HEK293T (cell line): Measurements from ENCODE around the gene NEU1.
"Not testable (repeated sequence)": the region's sequence is repeated elsewhere in the genome, so short reads cannot be mapped to it uniquely, and the experiment has no call there.

Experiments
- CTCF ChIA-PET: fragments of 350-600 bp; formaldehyde crosslinking; extraction: SDS; loops from one replicate; lab custom pipeline; 2021; ENCODE audit warnings: antibody characterized with exemption, inconsistent platforms; lab: Yijun Ruan, JAX
- POLR2A ChIA-PET: fragments of 350-600 bp; formaldehyde crosslinking; extraction: SDS; loops from one replicate; lab custom pipeline; 2020; ENCODE audit warnings: antibody characterized with exemption, inconsistent platforms; lab: Yijun Ruan, JAX
- DNase-seq: peaks from one replicate; pipeline ENCODE4 v3.0.0; 2012; ENCODE audit warnings: mixed read lengths; ENCODE audit errors: extremely low spot score
- ARNT ChIP-seq: fragments of 450-650 bp; IDR thresholded peaks from 2 replicates; pipeline ENCODE4 v1.6.1; 2017; ENCODE audit warnings: mild to moderate bottlenecking
- BHLHE40 ChIP-seq: fragments of 450-650 bp; IDR thresholded peaks from 2 replicates; pipeline ENCODE4 v1.6.1; 2016; ENCODE audit warnings: mild to moderate bottlenecking, moderate library complexity, borderline replicate concordance
- CTBP1 ChIP-seq: fragments of 450-650 bp; IDR thresholded peaks from 2 replicates; pipeline ENCODE4 v1.6.1; 2016; ENCODE audit warnings: borderline replicate concordance
- ELF4 ChIP-seq: fragments of 450-650 bp; IDR thresholded peaks from 2 replicates; pipeline ENCODE4 v1.6.1; 2017; ENCODE audit warnings: antibody characterized with exemption
- FOXA1 ChIP-seq: fragments of 450-650 bp; IDR thresholded peaks from 2 replicates; pipeline ENCODE4 v1.6.1; 2016; ENCODE audit warnings: mild to moderate bottlenecking
- FOXK2 ChIP-seq: fragments of 450-650 bp; IDR thresholded peaks from 2 replicates; pipeline ENCODE4 v1.6.1; 2016; ENCODE audit warnings: mild to moderate bottlenecking
- FOXM1 ChIP-seq: fragments of 450-650 bp; IDR thresholded peaks from 2 replicates; pipeline ENCODE4 v1.6.1; 2017; ENCODE audit warnings: mild to moderate bottlenecking, borderline replicate concordance
- HDGF ChIP-seq: fragments of 450-650 bp; IDR thresholded peaks from 2 replicates; pipeline ENCODE4 v1.6.1; 2017; ENCODE audit warnings: antibody characterized with exemption, borderline replicate concordance
- L3MBTL2 ChIP-seq: fragments of 450-650 bp; conservative IDR thresholded peaks from 2 replicates; pipeline ENCODE4 v1.6.1; 2016; ENCODE audit warnings: mild to moderate bottlenecking
- LEF1 ChIP-seq: fragments of 450-650 bp; IDR thresholded peaks from 2 replicates; pipeline ENCODE4 v1.6.1; 2017; ENCODE audit warnings: mild to moderate bottlenecking, borderline replicate concordance
- NFRKB ChIP-seq: fragments of 450-650 bp; IDR thresholded peaks from 2 replicates; pipeline ENCODE4 v1.6.1; 2016; ENCODE audit warnings: mild to moderate bottlenecking, moderate library complexity
- PKNOX1 ChIP-seq: fragments of 450-650 bp; IDR thresholded peaks from 2 replicates; pipeline ENCODE4 v1.6.1; 2016
- SP1 ChIP-seq: fragments of 450-650 bp; IDR thresholded peaks from 2 replicates; pipeline ENCODE4 v1.6.1; 2017
- SUZ12 ChIP-seq: fragments of 450-650 bp; IDR thresholded peaks from 2 replicates; pipeline ENCODE4 v1.6.1; 2016; ENCODE audit warnings: mild to moderate bottlenecking
- TARDBP ChIP-seq: fragments of 450-650 bp; IDR thresholded peaks from 2 replicates; pipeline ENCODE4 v1.6.1; 2016
- ZNF384 ChIP-seq: fragments of 450-650 bp; IDR thresholded peaks from 2 replicates; pipeline ENCODE4 v1.6.1; 2016

The NEU1 gene

GRCh38 chr6:31871046-31871659 is 8.5 kb upstream of the NEU1 start:
- CTCF ChIA-PET: no interaction called here
- TF ChIP-seq FOXM1 (no peak), SUZ12 (no peak), BHLHE40 (no peak)
- DNase-seq: no peak
- POLR2A ChIA-PET: interaction anchor here (1.5 kb wide), 1 partner anchor 43 kb away, joined by 4 read pairs; the partner anchor contains the start of gene HSPA1B

- ChIA-PET CTCF (no interaction called here), POLR2A (no interaction called here)
- no peak for TF ChIP-seq BHLHE40
- no peak for DNase-seq
Measured at GRCh38 chr6:31870385-31870921, 7.8 kb upstream of the NEU1 start.

- TF ChIP-seq HDGF (no peak), ARNT (no peak), PKNOX1 (no peak), CTBP1 (no peak), BHLHE40 (no peak), FOXK2 (no peak), L3MBTL2 (no peak), SP1 (no peak), SUZ12 (no peak), FOXA1 (no peak), ZNF384 (no peak), TARDBP (no peak), ELF4 (no peak), LEF1 (no peak), FOXM1 (no peak), NFRKB (no peak)
- ChIA-PET CTCF (no interaction called here), POLR2A (interaction anchor here (8.0 kb wide), 1 partner anchor 30 kb away, joined by 104 read pairs; no protein-coding TSS in a partner anchor)
- no peak for DNase-seq
Measured at GRCh38 chr6:31869343-31869742, 6.7 kb upstream of the NEU1 start.

DNA sequence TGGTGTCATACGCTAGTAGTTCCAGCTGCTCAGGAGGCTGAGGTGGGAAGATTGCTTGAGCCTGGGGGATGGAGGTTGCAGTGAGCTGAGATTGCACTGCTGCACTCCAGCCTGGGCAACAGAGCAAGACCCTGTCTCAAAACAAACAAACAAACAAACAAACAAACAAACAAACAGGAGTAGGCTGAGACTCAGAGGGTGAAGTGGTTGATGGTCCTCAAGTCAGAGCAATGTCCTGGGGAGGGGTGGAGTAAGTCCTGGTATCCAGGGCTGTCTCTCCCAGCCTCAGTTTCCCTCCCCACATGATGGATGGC is 6.0 kb upstream of the NEU1 start:
- CTCF ChIA-PET, DNase-seq: not testable (repeated sequence)
- POLR2A ChIA-PET: interaction anchor here (0.9 to 8.0 kb wide), 4 partner anchors 29 to 54 kb away, joined by 3 to 104 read pairs (median 3); partner anchors contain the start of gene ZBTB12

GRCh38 chr6:31865205-31866118 is 2.8 kb upstream of the NEU1 start:
- ChIA-PET POLR2A (interaction anchor here (0.7 to 8.0 kb wide), 5 partner anchors 10 to 58 kb away, joined by 3 to 104 read pairs (median 3); partner anchors contain the start of genes HSPA1A, HSPA1B, HSPA1L and LSM2), CTCF (interaction anchor here (0.8 kb wide), 1 partner anchor 33 kb away, joined by 3 read pairs; no protein-coding TSS in a partner anchor)
- DNase-seq: no peak
- TF ChIP-seq TARDBP (no peak), FOXM1 (no peak), ELF4 (no peak), SUZ12 (no peak)

DNA sequence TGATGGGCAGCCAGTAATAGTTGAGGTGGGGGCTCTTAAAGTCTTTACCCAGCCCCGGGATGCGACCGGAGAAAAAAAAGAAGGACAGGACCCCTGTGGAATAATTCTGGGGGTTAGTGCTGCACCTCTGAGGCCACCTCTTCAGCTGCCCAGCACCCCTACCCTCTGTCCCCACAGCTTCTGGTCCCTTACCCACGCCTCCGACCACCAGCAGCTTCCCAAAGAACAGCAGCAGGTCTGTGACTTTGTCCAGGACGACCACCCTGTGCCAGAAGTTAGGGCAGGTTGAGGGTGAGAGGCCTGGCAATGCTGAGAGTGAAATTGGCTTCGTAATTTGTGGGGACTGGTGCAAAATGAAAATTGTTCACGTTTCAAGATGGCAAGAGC is 2.2 kb upstream of the NEU1 start:
- DNase-seq: no peak
- ChIA-PET CTCF (interaction anchor here (0.8 kb wide), 1 partner anchor 32 kb away, joined by 3 read pairs; no protein-coding TSS in a partner anchor), POLR2A (interaction anchor here (0.7 to 8.0 kb wide), 4 partner anchors 11 to 58 kb away, joined by 3 to 104 read pairs (median 12); partner anchors contain the start of gene LSM2)
- no peak for TF ChIP-seq SP1

DNA sequence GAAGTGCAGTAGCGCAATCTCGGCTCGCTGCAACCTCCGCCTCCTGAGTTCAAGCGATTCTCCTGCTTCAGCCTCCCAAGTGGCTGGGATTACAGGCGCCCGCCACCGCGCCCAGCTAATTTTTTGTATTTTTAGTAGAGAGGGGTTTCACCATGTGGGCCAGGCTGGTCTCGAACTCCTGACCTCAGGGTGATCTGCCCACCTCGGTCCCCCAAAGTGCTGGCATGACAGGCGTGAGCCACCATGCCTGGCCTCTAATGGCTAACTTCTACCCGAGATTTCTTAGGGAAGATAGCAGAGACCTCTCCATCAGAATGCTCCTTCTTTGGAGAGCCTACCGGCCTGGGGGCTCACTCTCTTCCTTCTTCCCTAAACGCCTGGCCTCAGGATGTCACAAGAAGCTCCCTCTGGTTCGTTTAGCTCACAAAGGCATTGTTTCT is 1.5 kb upstream of the NEU1 start:
- DNase-seq: not testable (repeated sequence)
- POLR2A ChIA-PET: interaction anchor here (0.5 to 8.0 kb wide), 15 partner anchors 8 to 203 kb away, joined by 3 to 104 read pairs (median 9); partner anchors contain the start of genes C6orf47, EHMT2, HSPA1A and HSPA1B
- CTCF ChIA-PET: interaction anchor here (0.8 kb wide), 1 partner anchor 73 kb away, joined by 3 read pairs; no protein-coding TSS in a partner anchor

DNA sequence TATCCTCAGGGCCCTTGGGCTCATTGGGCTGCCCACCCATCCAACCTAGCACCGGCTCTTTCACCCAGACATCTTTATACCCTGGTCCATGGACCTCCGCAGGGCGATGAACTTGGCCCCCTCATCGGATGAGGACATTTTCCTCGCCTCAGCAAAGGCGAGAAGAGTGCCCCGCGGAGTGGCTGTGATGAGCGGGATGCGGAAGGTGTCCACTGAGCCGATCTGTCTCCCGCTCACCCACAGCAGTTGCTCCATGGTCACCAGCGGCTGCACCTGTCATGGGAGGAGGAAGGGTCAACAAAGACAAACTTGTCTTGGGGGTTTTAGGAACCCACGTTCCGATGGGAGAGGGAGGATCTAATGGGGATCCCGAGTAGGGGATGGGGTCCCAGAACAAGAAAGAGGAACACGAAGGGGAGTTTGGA is 690 bp downstream of the NEU1 start:
- CTCF ChIA-PET: no interaction called here
- no peak for DNase-seq
- POLR2A ChIA-PET: interaction anchor here (1.5 to 8.0 kb wide), 4 partner anchors 22 to 202 kb away, joined by 3 to 104 read pairs (median 8); partner anchors contain the start of genes HSPA1A and HSPA1L
- TF ChIP-seq SUZ12 (no peak), SP1 (no peak), PKNOX1 (no peak)
